GM12864 (cell line): ENCODE measurements around the gene DOC2A.

Experiments used
- DNase-seq: peaks from one replicate; pipeline ENCODE4 v3.0.0-alpha.2; 2011; ENCODE audit warnings: low read depth
- H3K4me3 ChIP-seq: 2 replicates; pipeline ENCODE4 v1.5.1; 2011; ENCODE audit warnings: mild to moderate bottlenecking, low read depth, low read length, control low read depth
- TF ChIP-seq, protein P1 (sequence below): IDR thresholded peaks from 2 replicates; pipeline ENCODE4 v1.5.1; 2011; ENCODE audit warnings: low read depth, mild to moderate bottlenecking, moderate library complexity, low read length, control low read depth, inconsistent platforms; ENCODE audit errors: missing control alignments

DOC2A gene

GRCh38 chr16:30003670-30004423 lies 7.0 kb downstream of the DOC2A start:
- TF ChIP-seq, protein P1, sequence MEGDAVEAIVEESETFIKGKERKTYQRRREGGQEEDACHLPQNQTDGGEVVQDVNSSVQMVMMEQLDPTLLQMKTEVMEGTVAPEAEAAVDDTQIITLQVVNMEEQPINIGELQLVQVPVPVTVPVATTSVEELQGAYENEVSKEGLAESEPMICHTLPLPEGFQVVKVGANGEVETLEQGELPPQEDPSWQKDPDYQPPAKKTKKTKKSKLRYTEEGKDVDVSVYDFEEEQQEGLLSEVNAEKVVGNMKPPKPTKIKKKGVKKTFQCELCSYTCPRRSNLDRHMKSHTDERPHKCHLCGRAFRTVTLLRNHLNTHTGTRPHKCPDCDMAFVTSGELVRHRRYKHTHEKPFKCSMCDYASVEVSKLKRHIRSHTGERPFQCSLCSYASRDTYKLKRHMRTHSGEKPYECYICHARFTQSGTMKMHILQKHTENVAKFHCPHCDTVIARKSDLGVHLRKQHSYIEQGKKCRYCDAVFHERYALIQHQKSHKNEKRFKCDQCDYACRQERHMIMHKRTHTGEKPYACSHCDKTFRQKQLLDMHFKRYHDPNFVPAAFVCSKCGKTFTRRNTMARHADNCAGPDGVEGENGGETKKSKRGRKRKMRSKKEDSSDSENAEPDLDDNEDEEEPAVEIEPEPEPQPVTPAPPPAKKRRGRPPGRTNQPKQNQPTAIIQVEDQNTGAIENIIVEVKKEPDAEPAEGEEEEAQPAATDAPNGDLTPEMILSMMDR: no peak
- DNase-seq: no peak
- H3K4me3 ChIP-seq: no peak overlapping the region

GRCh38 chr16:30002614-30003346 lies 8.0 kb downstream of the DOC2A start:
- H3K4me3 ChIP-seq: no peak overlapping the region
- DNase-seq: no peak
- TF ChIP-seq, protein P1: no peak

- TF ChIP-seq, protein P1: no peak
- no peak for DNase-seq
- H3K4me3 ChIP-seq: no peak overlapping the region
Measured at GRCh38 chr16:30000735-30001631, 9.8 kb downstream of the DOC2A start.

- no peak for DNase-seq
- no peak overlapping the region for H3K4me3 ChIP-seq
- TF ChIP-seq, protein P1: no peak
Measured at GRCh38 chr16:29999605-30000004, 11.2 kb downstream of the DOC2A start.

DNA sequence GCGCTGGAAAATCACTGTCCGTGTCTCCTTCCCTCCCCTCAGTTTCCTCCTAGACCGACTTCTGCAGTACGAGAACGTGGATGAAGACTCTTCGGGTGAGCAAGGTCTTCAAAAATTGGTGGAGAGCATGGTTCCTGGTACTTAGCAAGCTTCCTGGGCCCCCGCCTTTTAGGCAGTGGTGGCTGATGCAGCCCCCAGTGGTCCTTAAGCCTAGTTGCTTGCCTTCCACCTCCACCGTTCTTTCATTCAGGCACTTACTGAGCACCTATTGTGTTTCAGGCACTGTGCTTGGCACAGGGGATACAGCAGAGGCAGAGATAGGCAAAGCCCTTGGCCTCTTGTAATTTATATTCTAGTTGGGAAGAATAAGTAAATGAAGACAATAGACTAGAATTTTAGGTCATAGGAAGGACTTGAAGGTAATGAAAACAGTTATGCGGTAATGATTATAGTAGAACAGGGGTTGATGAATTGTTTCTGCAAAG lies 14.0 kb downstream of the DOC2A start:
- H3K4me3 ChIP-seq: peak overlapping the region; percentile 80
- DNase-seq: no peak
- TF ChIP-seq, protein P1: no peak

- peak within 1 kb of the TSS; percentile 80 for H3K4me3 ChIP-seq
- TF ChIP-seq, protein P1: no peak
- peak; percentile 91 for DNase-seq
Measured at GRCh38 chr16:29995911-29996765, 14.7 kb downstream of the DOC2A start, which contains the start of gene INO80E. INO80E (plus strand) TSS chr16:29996241; CDS start chr16:29996311, 70 bp downstream.
